Measurements from ENCODE around the gene RNF19B. TPM values are rescaled to one million over a fixed set of nuclear protein-coding genes. Genes with fewer than 3 reads are reported as not detected.

The RNF19B gene
- total and polyA plus RNA-seq, 2 of the 13 experiments (the other 11 are each of a cell fraction or from before 2014, with no cell fraction given): 15.3 to 22.5 TPM

- no peak for FAIRE-seq
- peaks cover 12% of the 10 kb centered on the region for H3K4me1 ChIP-seq (ENCODE audit: insufficient read depth, low read length)
- H4K20me1 ChIP-seq (ENCODE audit: insufficient read depth, low read length): no peaks in the 10 kb centered on the region
- ATAC-seq: peak; percentile 63
- intact Hi-C loops (cut with micrococcal nuclease; ENCODE audit: unreplicated experiment): no loop called here
- no peak for DNase-seq (ENCODE audit: low spot score)
- no peak overlapping the region for H2AFZ ChIP-seq (ENCODE audit: low read length)
- H3K27me3 ChIP-seq (ENCODE audit: control insufficient read depth in 1 of 2, insufficient read depth in 2 of 2, low read length in 2 of 2): peaks cover 1 to 2% of the 10 kb centered on the region in 2 experiments; a peak in 2 of 5 replicates
- in situ Hi-C loops (cut with HindIII; ENCODE audit: extremely low pct_ligation_motif_present, low pct_unique_long_range_greater_than_20kb): no loop called here
- no TSS peak for BruUV-seq (replicated peaks)
- H3K4me2 ChIP-seq (ENCODE audit: low read depth, low read length): peak overlapping the region; percentile 56
- H3K36me3 ChIP-seq (replicated peaks in 1 of 2; ENCODE audit: control insufficient read depth in 1 of 2, insufficient read depth in 2 of 2, low read length in 2 of 2): no peaks in the 10 kb centered on the region
- no peaks in the 10 kb centered on the region for H3K79me2 ChIP-seq (ENCODE audit: insufficient read depth, low read length)
- CTCF ChIA-PET (ENCODE audit: low intra/inter-chr PET ratio, low total read pairs): no interaction called here
- no peak overlapping the region for H3K9ac ChIP-seq (ENCODE audit: insufficient read depth, low read depth, low read length)
- no peak overlapping the region for H3K27ac ChIP-seq (ENCODE audit: extremely low read length, insufficient read depth, low read length)
- POLR2A ChIA-PET: interaction anchor here (1.6 kb wide), 1 partner anchor 16 kb away, joined by 5 read pairs; the partner anchor contains the start of gene RNF19B
- H3K4me3 ChIP-seq (replicated peaks in 1 of 3; ENCODE audit: insufficient read depth in 1 of 3, low read depth in 2 of 3, low read length in 3 of 3): peak overlapping the region in 1 of 3 experiments; percentile 38; a peak in 1 of 6 replicates
- WGBS (ENCODE audit: low lambda C conversion rate): 10% methylated on average over 8 of the region's 8 CpGs
- no peaks in the 10 kb centered on the region for H3K9me3 ChIP-seq (ENCODE audit: low read length)
- TF ChIP-seq, protein P1, sequence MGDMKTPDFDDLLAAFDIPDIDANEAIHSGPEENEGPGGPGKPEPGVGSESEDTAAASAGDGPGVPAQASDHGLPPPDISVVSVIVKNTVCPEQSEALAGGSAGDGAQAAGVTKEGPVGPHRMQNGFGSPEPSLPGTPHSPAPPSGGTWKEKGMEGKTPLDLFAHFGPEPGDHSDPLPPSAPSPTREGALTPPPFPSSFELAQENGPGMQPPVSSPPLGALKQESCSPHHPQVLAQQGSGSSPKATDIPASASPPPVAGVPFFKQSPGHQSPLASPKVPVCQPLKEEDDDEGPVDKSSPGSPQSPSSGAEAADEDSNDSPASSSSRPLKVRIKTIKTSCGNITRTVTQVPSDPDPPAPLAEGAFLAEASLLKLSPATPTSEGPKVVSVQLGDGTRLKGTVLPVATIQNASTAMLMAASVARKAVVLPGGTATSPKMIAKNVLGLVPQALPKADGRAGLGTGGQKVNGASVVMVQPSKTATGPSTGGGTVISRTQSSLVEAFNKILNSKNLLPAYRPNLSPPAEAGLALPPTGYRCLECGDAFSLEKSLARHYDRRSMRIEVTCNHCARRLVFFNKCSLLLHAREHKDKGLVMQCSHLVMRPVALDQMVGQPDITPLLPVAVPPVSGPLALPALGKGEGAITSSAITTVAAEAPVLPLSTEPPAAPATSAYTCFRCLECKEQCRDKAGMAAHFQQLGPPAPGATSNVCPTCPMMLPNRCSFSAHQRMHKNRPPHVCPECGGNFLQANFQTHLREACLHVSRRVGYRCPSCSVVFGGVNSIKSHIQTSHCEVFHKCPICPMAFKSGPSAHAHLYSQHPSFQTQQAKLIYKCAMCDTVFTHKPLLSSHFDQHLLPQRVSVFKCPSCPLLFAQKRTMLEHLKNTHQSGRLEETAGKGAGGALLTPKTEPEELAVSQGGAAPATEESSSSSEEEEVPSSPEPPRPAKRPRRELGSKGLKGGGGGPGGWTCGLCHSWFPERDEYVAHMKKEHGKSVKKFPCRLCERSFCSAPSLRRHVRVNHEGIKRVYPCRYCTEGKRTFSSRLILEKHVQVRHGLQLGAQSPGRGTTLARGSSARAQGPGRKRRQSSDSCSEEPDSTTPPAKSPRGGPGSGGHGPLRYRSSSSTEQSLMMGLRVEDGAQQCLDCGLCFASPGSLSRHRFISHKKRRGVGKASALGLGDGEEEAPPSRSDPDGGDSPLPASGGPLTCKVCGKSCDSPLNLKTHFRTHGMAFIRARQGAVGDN (CRISPR knock-in tag; IDR thresholded peaks at IDR 0.05): no peak
- TF ChIP-seq ZNF883 (CRISPR knock-in tag; IDR thresholded peaks at IDR 0.05; ENCODE audit: not compliant biosample characterization): no peak
- TF ChIP-seq, protein P2, sequence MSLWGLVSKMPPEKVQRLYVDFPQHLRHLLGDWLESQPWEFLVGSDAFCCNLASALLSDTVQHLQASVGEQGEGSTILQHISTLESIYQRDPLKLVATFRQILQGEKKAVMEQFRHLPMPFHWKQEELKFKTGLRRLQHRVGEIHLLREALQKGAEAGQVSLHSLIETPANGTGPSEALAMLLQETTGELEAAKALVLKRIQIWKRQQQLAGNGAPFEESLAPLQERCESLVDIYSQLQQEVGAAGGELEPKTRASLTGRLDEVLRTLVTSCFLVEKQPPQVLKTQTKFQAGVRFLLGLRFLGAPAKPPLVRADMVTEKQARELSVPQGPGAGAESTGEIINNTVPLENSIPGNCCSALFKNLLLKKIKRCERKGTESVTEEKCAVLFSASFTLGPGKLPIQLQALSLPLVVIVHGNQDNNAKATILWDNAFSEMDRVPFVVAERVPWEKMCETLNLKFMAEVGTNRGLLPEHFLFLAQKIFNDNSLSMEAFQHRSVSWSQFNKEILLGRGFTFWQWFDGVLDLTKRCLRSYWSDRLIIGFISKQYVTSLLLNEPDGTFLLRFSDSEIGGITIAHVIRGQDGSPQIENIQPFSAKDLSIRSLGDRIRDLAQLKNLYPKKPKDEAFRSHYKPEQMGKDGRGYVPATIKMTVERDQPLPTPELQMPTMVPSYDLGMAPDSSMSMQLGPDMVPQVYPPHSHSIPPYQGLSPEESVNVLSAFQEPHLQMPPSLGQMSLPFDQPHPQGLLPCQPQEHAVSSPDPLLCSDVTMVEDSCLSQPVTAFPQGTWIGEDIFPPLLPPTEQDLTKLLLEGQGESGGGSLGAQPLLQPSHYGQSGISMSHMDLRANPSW (CRISPR knock-in tag; IDR thresholded peaks at IDR 0.05; ENCODE audit: borderline replicate concordance): no peak
- no peak for TF ChIP-seq GMEB1 (CRISPR knock-in tag; IDR thresholded peaks at IDR 0.05; ENCODE audit: borderline replicate concordance)
- peak; percentile 93 for TF ChIP-seq ZNF629 (CRISPR knock-in tag; conservative IDR thresholded peaks at IDR 0.05)
- TF ChIP-seq TIGD3 (CRISPR knock-in tag; IDR thresholded peaks at IDR 0.05; ENCODE audit: borderline replicate concordance): no peak
- TF ChIP-seq ZNF724P (CRISPR knock-in tag; IDR thresholded peaks at IDR 0.05; ENCODE audit: borderline replicate concordance): no peak
- TF ChIP-seq CHD2 (IDR thresholded peaks at IDR 0.05; ENCODE audit: low read depth, low read length): no peak
- peak; percentile 51; the same call in 1 of the 2 replicates for TF ChIP-seq ELF3 (CRISPR knock-in tag; IDR thresholded peaks at IDR 0.05)
Observed at GRCh38 chr1:32981003-32981901, 16.6 kb upstream of the RNF19B start.
